WTC11 (cell line): ENCODE measurements around the gene DDX10. TPM values are rescaled to one million over a fixed set of nuclear protein-coding genes. Genes with fewer than 3 reads are reported as not detected.

Experiments used
- ATAC-seq: fragments of 200-7000 bp; cut with Tn5 transposase; 2 replicates; pipeline ENCODE4 v1.10.0; 2021; ENCODE audit warnings: mild to moderate bottlenecking, moderate library complexity
- CTCF ChIA-PET: fragments of 300-600 bp; sonication (Branson Sonifier 250); formaldehyde crosslinking; loops from one replicate; lab custom pipeline; 2021; ENCODE audit warnings: antibody characterized with exemption; lab: Charles Lee
- POLR2A ChIA-PET: fragments of 350-600 bp; sonication (Branson Sonifier 250); formaldehyde crosslinking; loops from one replicate; lab custom pipeline; 2021; ENCODE audit warnings: antibody characterized with exemption; lab: Charles Lee
- DNase-seq: peaks from one replicate; pipeline ENCODE4 v3.0.0; 2021; ENCODE audit warnings: low spot score
- H3K27ac Mint-ChIP-seq: 2 replicates; pipeline ENCODE4 v1.8.0; 2021; ENCODE audit warnings: mixed read lengths
- H3K27me3 Mint-ChIP-seq: 2 replicates; pipeline ENCODE4 v1.8.0; 2021; ENCODE audit warnings: low read depth, mild to moderate bottlenecking, moderate library complexity, mixed read lengths
- H3K36me3 Mint-ChIP-seq: 2 replicates; pipeline ENCODE4 v1.8.0; 2021; ENCODE audit warnings: mixed read lengths
- H3K4me1 Mint-ChIP-seq: 2 replicates; pipeline ENCODE4 v1.8.0; 2022; ENCODE audit warnings: mixed read lengths
- H3K4me3 Mint-ChIP-seq: 2 replicates; pipeline ENCODE4 v1.8.0; 2021; ENCODE audit warnings: mild to moderate bottlenecking, moderate library complexity, mixed read lengths
- H3K9me3 Mint-ChIP-seq: 2 replicates; pipeline ENCODE4 v1.8.0; 2021; ENCODE audit warnings: mixed read lengths
- CREB1 ChIP-seq: sonication (generic); formaldehyde crosslinking; IDR thresholded peaks from 2 replicates; pipeline ENCODE4 v1.8.0; 2023; ENCODE audit warnings: mild to moderate bottlenecking, missing genetic modification reagents
- ELF4 ChIP-seq: sonication (generic); formaldehyde crosslinking; IDR thresholded peaks from 2 replicates; pipeline ENCODE4 v1.8.1; 2022; ENCODE audit warnings: low read depth, mild to moderate bottlenecking, moderate library complexity, missing genetic modification reagents
- FOXK1 ChIP-seq: sonication (generic); formaldehyde crosslinking; IDR thresholded peaks from 2 replicates; pipeline ENCODE4 v1.8.0; 2022; ENCODE audit warnings: mild to moderate bottlenecking, moderate library complexity, missing genetic modification reagents
- GRHL2 ChIP-seq: fragments of 250-450 bp; sonication (Bioruptor Pico); IDR thresholded peaks from 2 replicates; pipeline ENCODE4 v1.8.0; 2022; ENCODE audit warnings: mild to moderate bottlenecking, moderate library complexity; ENCODE audit not compliant: insufficient replicate concordance, severe bottlenecking
- GTF2I ChIP-seq: fragments of 250-450 bp; sonication (Bioruptor Pico); conservative IDR thresholded peaks from 2 replicates; pipeline ENCODE4 v1.4.0; 2021; ENCODE audit warnings: mild to moderate bottlenecking
- MYBL2 ChIP-seq: sonication (generic); formaldehyde crosslinking; IDR thresholded peaks from 2 replicates; pipeline ENCODE4 v1.8.1; 2023; ENCODE audit warnings: mild to moderate bottlenecking, moderate library complexity, missing genetic modification reagents
- PRRX2 ChIP-seq: fragments of 250-450 bp; sonication (Bioruptor Pico); IDR thresholded peaks from 2 replicates; pipeline ENCODE4 v1.8.0; 2021; ENCODE audit warnings: mild to moderate bottlenecking
- RORB ChIP-seq: fragments of 250-450 bp; sonication (Bioruptor Pico); IDR thresholded peaks from 2 replicates; pipeline ENCODE4 v1.9.0; 2021; ENCODE audit warnings: mild to moderate bottlenecking
- SMAD3 ChIP-seq: sonication (generic); formaldehyde crosslinking; IDR thresholded peaks from 2 replicates; pipeline ENCODE4 v1.8.0; 2022; ENCODE audit warnings: missing genetic modification reagents, mild to moderate bottlenecking, borderline replicate concordance
- TCF7 ChIP-seq: sonication (generic); formaldehyde crosslinking; IDR thresholded peaks from 2 replicates; pipeline ENCODE4 v1.8.0; 2022; ENCODE audit warnings: mild to moderate bottlenecking, low read depth, missing genetic modification reagents, moderate library complexity
- TEAD4 ChIP-seq: sonication (generic); formaldehyde crosslinking; IDR thresholded peaks from 2 replicates; pipeline ENCODE4 v1.8.0; 2022; ENCODE audit warnings: mild to moderate bottlenecking, missing genetic modification reagents
- ZNF121 ChIP-seq: sonication (generic); formaldehyde crosslinking; IDR thresholded peaks from 2 replicates; pipeline ENCODE4 v1.8.0; 2023; ENCODE audit warnings: missing genetic modification reagents
- ZNF219 ChIP-seq: sonication (generic); formaldehyde crosslinking; IDR thresholded peaks from 2 replicates; pipeline ENCODE4 v1.8.0; 2023; ENCODE audit warnings: missing genetic modification reagents, mild to moderate bottlenecking, borderline replicate concordance
- ZNF232 ChIP-seq: sonication (generic); formaldehyde crosslinking; IDR thresholded peaks from 2 replicates; pipeline ENCODE4 v1.8.0; 2022; ENCODE audit warnings: mild to moderate bottlenecking, missing genetic modification reagents
- ZNF263 ChIP-seq: sonication (generic); formaldehyde crosslinking; IDR thresholded peaks from 2 replicates; pipeline ENCODE4 v1.8.1; 2022; ENCODE audit warnings: low read depth, mild to moderate bottlenecking, moderate library complexity, missing genetic modification reagents
- ZNF396 ChIP-seq: fragments of 250-450 bp; sonication (Bioruptor Pico); IDR thresholded peaks from 2 replicates; pipeline ENCODE4 v1.8.0; 2021; ENCODE audit warnings: mild to moderate bottlenecking, moderate library complexity, borderline replicate concordance
- total RNA-seq: library from RNA; stranded (reverse); gene quantifications from 3 replicates; pipeline ENCODE4 v1.2.3, GENCODE V29; 2021
- TF ChIP-seq, protein P1 (sequence below): sonication (generic); formaldehyde crosslinking; IDR thresholded peaks from 2 replicates; pipeline ENCODE4 v1.8.0; 2022; ENCODE audit warnings: mild to moderate bottlenecking, missing genetic modification reagents
- TF ChIP-seq, protein P2 (sequence below): sonication (generic); formaldehyde crosslinking; IDR thresholded peaks from 2 replicates; pipeline ENCODE4 v1.8.0; 2022; ENCODE audit warnings: mild to moderate bottlenecking, missing genetic modification reagents
- TF ChIP-seq, protein P3 (sequence below): sonication (generic); formaldehyde crosslinking; conservative IDR thresholded peaks from 2 replicates; pipeline ENCODE4 v1.8.1; 2023; ENCODE audit warnings: mild to moderate bottlenecking, low read depth, missing genetic modification reagents, moderate library complexity
- TF ChIP-seq, protein P4 (sequence below): fragments of 250-450 bp; sonication (Bioruptor Pico); IDR thresholded peaks from 2 replicates; pipeline ENCODE4 v1.9.0; 2021; ENCODE audit warnings: mild to moderate bottlenecking
- TF ChIP-seq, protein P5 (sequence below): fragments of 250-450 bp; sonication (Bioruptor Pico); conservative IDR thresholded peaks from 2 replicates; pipeline ENCODE4 v1.9.0; 2021; ENCODE audit warnings: mild to moderate bottlenecking
- TF ChIP-seq, protein P6 (sequence below): sonication (generic); formaldehyde crosslinking; IDR thresholded peaks from 2 replicates; pipeline ENCODE4 v1.8.1; 2022; ENCODE audit warnings: mild to moderate bottlenecking, moderate library complexity, missing genetic modification reagents
- TF ChIP-seq, protein P7 (sequence below): sonication (generic); formaldehyde crosslinking; IDR thresholded peaks from 2 replicates; pipeline ENCODE4 v1.8.1; 2022; ENCODE audit warnings: mild to moderate bottlenecking, missing genetic modification reagents, moderate library complexity, borderline replicate concordance

DDX10 gene
- total RNA-seq, 1 experiment from 2014 or later = 56.8 TPM

DNA sequence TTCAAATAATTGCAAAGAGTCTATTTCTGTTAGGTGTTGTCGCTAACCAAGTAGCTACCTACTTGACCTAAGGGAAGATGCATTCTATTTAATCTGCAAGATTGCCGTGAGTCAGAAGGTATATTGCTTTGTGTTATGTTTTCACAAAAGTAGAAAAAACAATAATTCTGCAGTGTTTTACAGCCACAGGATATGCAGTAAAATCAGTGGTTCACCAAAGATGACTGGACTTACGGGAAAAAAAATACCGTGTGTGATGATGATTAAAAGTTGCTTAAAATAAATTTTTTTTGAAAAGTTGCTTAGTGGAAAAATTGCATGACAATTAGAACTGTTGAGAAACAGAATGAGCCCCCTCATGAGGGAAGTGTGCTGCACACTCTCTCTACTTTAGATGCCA is 209.1 kb downstream of the DDX10 start (continued):
- TF ChIP-seq, protein P1, sequence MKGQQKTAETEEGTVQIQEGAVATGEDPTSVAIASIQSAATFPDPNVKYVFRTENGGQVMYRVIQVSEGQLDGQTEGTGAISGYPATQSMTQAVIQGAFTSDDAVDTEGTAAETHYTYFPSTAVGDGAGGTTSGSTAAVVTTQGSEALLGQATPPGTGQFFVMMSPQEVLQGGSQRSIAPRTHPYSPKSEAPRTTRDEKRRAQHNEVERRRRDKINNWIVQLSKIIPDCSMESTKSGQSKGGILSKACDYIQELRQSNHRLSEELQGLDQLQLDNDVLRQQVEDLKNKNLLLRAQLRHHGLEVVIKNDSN (CRISPR knock-in tag) = no peak
- TF ChIP-seq, protein P2, sequence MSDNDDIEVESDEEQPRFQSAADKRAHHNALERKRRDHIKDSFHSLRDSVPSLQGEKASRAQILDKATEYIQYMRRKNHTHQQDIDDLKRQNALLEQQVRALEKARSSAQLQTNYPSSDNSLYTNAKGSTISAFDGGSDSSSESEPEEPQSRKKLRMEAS (CRISPR knock-in tag) = no peak
- no peak for TF ChIP-seq GTF2I

DNA sequence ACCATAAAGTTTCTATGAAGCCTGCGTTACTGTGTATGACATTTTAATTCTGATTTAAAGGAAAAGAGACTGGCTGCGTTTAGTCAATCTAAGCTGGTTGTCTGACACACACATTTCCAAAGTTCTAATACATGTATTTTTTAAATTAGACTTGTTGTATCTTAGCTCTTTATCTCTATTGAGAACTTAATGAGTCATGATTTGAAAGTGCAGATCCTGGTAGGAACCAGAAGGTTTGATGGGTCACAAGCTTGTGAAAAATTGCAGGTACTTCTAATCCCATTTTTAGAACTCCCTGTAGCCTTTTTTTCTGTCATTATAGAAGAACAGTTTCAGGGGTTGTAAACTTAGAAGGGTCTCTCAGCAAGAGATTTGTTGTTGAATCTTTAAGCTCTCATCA is 210.3 kb downstream of the DDX10 start:
- ChIA-PET CTCF (no interaction called here), POLR2A (no interaction called here)
- Mint-ChIP-seq H3K27me3 (no peaks in the 10 kb centered on the region), H3K9me3 (no peaks in the 10 kb centered on the region), H3K36me3 (no peaks in the 10 kb centered on the region), H3K27ac (no peak overlapping the region), H3K4me3 (no peak overlapping the region), H3K4me1 (peaks cover 40% of the 10 kb centered on the region)
- no peak for TF ChIP-seq MYBL2 (CRISPR knock-in tag)
- TF ChIP-seq ZNF396 (CRISPR knock-in tag) = no peak
- no peak for TF ChIP-seq CREB1 (CRISPR knock-in tag)
- ATAC-seq = no peak
- DNase-seq = no peak

DNA sequence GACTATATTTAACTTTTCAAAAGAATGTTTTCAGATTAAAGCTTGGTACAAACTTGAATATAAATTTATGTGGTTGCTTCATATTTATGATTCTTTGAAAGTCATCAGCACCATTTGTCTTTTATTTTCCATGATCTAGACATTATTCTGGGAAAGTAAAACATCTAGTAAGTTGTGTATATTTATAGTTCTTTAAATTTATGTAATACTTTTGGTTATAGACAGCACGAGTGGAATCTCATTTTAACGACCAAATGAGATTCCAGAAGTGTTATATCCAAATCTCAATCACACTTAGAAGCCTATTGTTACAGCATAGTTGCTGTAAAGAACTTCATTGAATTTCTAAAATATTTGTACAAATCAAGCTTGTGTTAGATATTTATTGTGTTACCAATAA is 212.3 kb downstream of the DDX10 start:
- no peak for DNase-seq
- no peak for TF ChIP-seq FOXK1 (CRISPR knock-in tag)
- TF ChIP-seq, protein P3, sequence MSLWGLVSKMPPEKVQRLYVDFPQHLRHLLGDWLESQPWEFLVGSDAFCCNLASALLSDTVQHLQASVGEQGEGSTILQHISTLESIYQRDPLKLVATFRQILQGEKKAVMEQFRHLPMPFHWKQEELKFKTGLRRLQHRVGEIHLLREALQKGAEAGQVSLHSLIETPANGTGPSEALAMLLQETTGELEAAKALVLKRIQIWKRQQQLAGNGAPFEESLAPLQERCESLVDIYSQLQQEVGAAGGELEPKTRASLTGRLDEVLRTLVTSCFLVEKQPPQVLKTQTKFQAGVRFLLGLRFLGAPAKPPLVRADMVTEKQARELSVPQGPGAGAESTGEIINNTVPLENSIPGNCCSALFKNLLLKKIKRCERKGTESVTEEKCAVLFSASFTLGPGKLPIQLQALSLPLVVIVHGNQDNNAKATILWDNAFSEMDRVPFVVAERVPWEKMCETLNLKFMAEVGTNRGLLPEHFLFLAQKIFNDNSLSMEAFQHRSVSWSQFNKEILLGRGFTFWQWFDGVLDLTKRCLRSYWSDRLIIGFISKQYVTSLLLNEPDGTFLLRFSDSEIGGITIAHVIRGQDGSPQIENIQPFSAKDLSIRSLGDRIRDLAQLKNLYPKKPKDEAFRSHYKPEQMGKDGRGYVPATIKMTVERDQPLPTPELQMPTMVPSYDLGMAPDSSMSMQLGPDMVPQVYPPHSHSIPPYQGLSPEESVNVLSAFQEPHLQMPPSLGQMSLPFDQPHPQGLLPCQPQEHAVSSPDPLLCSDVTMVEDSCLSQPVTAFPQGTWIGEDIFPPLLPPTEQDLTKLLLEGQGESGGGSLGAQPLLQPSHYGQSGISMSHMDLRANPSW = no peak
- no peak for TF ChIP-seq GRHL2
- no peak for TF ChIP-seq MYBL2 (CRISPR knock-in tag)
- TF ChIP-seq, protein P4, sequence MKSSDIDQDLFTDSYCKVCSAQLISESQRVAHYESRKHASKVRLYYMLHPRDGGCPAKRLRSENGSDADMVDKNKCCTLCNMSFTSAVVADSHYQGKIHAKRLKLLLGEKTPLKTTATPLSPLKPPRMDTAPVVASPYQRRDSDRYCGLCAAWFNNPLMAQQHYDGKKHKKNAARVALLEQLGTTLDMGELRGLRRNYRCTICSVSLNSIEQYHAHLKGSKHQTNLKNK (CRISPR knock-in tag) = no peak
- no peak for TF ChIP-seq TEAD4
- no peak for TF ChIP-seq SMAD3 (CRISPR knock-in tag)
- no peak for TF ChIP-seq ELF4 (CRISPR knock-in tag)
- no peak for TF ChIP-seq PRRX2
- no peak for TF ChIP-seq TCF7 (CRISPR knock-in tag)
- TF ChIP-seq ZNF219 (CRISPR knock-in tag) = no peak
- TF ChIP-seq, protein P5, sequence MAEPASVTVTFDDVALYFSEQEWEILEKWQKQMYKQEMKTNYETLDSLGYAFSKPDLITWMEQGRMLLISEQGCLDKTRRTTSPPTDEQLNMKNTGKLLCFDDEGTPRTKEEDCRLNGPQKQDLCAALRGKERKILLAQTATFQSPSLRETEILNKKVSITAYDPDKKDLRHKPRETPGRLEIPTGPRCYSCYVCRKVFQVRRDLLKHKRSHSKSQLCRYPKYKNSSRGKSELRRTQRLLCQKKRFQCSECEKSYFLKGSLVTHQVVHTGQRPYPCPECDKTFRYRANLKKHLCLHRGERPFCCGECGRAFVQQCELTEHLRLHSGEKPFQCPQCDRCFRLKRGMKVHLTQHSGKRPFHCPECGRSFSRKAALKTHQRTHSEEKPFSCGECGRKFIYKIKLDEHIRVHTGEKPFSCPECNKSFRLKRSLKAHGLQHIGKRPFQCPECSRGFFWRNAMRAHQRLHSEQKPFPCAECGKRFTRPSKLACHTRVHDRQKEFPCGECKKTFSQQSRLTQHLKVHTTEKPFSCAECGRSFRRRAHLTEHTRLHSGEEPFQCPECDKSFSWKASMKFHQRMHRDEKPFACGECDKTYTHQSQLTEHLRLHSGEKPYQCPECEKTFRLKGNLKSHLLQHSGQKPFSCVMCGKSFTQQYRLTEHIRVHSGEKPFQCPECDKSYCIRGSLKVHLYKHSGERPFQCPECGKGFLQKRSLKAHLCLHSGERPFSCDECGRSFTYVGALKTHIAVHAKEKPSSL (CRISPR knock-in tag) = no peak
- TF ChIP-seq ZNF232 (CRISPR knock-in tag) = no peak
- TF ChIP-seq, protein P6, sequence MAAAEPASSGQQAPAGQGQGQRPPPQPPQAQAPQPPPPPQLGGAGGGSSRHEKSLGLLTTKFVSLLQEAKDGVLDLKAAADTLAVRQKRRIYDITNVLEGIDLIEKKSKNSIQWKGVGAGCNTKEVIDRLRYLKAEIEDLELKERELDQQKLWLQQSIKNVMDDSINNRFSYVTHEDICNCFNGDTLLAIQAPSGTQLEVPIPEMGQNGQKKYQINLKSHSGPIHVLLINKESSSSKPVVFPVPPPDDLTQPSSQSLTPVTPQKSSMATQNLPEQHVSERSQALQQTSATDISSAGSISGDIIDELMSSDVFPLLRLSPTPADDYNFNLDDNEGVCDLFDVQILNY (CRISPR knock-in tag) = no peak
- TF ChIP-seq, protein P7, sequence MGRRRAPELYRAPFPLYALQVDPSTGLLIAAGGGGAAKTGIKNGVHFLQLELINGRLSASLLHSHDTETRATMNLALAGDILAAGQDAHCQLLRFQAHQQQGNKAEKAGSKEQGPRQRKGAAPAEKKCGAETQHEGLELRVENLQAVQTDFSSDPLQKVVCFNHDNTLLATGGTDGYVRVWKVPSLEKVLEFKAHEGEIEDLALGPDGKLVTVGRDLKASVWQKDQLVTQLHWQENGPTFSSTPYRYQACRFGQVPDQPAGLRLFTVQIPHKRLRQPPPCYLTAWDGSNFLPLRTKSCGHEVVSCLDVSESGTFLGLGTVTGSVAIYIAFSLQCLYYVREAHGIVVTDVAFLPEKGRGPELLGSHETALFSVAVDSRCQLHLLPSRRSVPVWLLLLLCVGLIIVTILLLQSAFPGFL (CRISPR knock-in tag) = no peak
- no peak for TF ChIP-seq ZNF263 (CRISPR knock-in tag)
- no peak for TF ChIP-seq RORB (CRISPR knock-in tag)
- no peak for TF ChIP-seq ZNF121 (CRISPR knock-in tag)
- TF ChIP-seq, all 79 proteins: peak for 0
- H3K9me3 Mint-ChIP-seq = no peaks in the 10 kb centered on the region
- peaks cover 24% of the 10 kb centered on the region for H3K4me1 Mint-ChIP-seq
- H3K27ac Mint-ChIP-seq = no peak overlapping the region
- H3K27me3 Mint-ChIP-seq = no peaks in the 10 kb centered on the region
- H3K4me3 Mint-ChIP-seq = no peak overlapping the region
- ATAC-seq = no peak
- POLR2A ChIA-PET = no interaction called here
- CTCF ChIA-PET = no interaction called here
- H3K36me3 Mint-ChIP-seq = no peaks in the 10 kb centered on the region
